ENCODE measurements around the gene TMEM204. TPM values are rescaled to one million over a fixed set of nuclear protein-coding genes. Genes with fewer than 3 reads are reported as not detected.

The TMEM204 gene
- polyA plus RNA-seq, 1 of the 3 experiments (the other 2 are of a cell fraction), result 2.3 TPM

- POLR2A ChIA-PET, result no interaction called here
- Histone ChIP-seq H3K4me2 (peak overlapping the region; percentile 95), H3K4me3 (ENCODE audit: low read depth in 2 of 2, low read length in 1 of 2) (peak overlapping the region; percentile 78 to 83), H3K27me3 (ENCODE audit: insufficient read depth) (no peaks in the 10 kb centered on the region), H3F3A (replicated peaks; ENCODE audit: insufficient read depth) (no peaks in the 10 kb centered on the region), H3K36me3 (replicated peaks in 1 of 2; ENCODE audit: control insufficient read depth in 1 of 2, insufficient read depth in 2 of 2, low read length in 1 of 2) (peaks cover 0 to 28% of the 10 kb centered on the region in 2 experiments), H2AFZ (ENCODE audit: low read depth) (peak overlapping the region; percentile 81; the same call in 1 of the 2 replicates), H3K9ac (peak overlapping the region; percentile 85), H3K27ac (ENCODE audit: low read depth in 2 of 2, low read length in 1 of 2) (peak overlapping the region; percentile 20 to 71; a peak in 1 of 4 replicates), H3K79me2 (ENCODE audit: insufficient read depth) (peaks cover 17% of the 10 kb centered on the region; the same call in 1 of the 2 replicates), H3K4me1 (ENCODE audit: control insufficient read depth in 1 of 2, insufficient read depth in 2 of 2, low read depth in 1 of 2, low read length in 1 of 2) (peaks cover 0 to 17% of the 10 kb centered on the region in 2 experiments; a peak in 1 of 4 replicates), H4K20me1 (ENCODE audit: insufficient read depth) (no peaks in the 10 kb centered on the region), H3K9me2 (no peaks in the 10 kb centered on the region), H3K9me3 (no peaks in the 10 kb centered on the region)
- WGBS (ENCODE audit: low lambda C conversion rate), result 0% methylated on average over 7 of the region's 30 CpGs
- TF ChIP-seq RAD21 (IDR thresholded peaks at IDR 0.05; ENCODE audit: low read length) (no peak), GATA2 (CRISPR knock-in tag; IDR thresholded peaks at IDR 0.05) (no peak), MXI1 (IDR thresholded peaks at IDR 0.05; ENCODE audit: low read depth, low read length) (no peak), FOXJ3 (CRISPR knock-in tag; IDR thresholded peaks at IDR 0.05) (no peak), JUND (IDR thresholded peaks at IDR 0.05) (no peak), TAF1 (IDR thresholded peaks at IDR 0.05; ENCODE audit: borderline replicate concordance, low read depth, low read length) (no peak), NRF1 (IDR thresholded peaks at IDR 0.05; ENCODE audit: low read depth, low read length) (no peak), SIN3A (IDR thresholded peaks at IDR 0.05; ENCODE audit: borderline replicate concordance, low read depth, low read length) (no peak)
- TF ChIP-seq, protein P1, sequence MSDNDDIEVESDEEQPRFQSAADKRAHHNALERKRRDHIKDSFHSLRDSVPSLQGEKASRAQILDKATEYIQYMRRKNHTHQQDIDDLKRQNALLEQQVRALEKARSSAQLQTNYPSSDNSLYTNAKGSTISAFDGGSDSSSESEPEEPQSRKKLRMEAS (IDR thresholded peaks at IDR 0.05; ENCODE audit: low read depth), result no peak; the same call in 1 of the 2 replicates
- CTCF ChIA-PET, result interaction anchor here (0.9 to 1.8 kb wide), 6 partner anchors 9 to 212 kb away, joined by 3 to 5 read pairs (median 4); partner anchors contain the start of gene MAPK8IP3
- DNase-seq, result no peak
These were observed 39.7 kb upstream of the TMEM204 start for GRCh38 chr16:1493746-1494094.

- peak; percentile 82 for DNase-seq
- WGBS (ENCODE audit: low lambda C conversion rate), result 13% methylated on average over 9 of the region's 25 CpGs
- H3K9ac ChIP-seq, result peak overlapping the region; percentile 85
- TF ChIP-seq TEAD4 (IDR thresholded peaks at IDR 0.05; ENCODE audit: borderline replicate concordance, insufficient read depth) (no peak), SMC3 (IDR thresholded peaks at IDR 0.05; ENCODE audit: low read depth, low read length) (peak; percentile 60), RAD21 (IDR thresholded peaks at IDR 0.05; ENCODE audit: low read length) (peak; percentile 74), CTCF (IDR thresholded peaks at IDR 0.05) (peak; percentile 66)
- peaks cover 17% of the 10 kb centered on the region; the same call in 1 of the 2 replicates for H3K79me2 ChIP-seq (ENCODE audit: insufficient read depth)
- H3K9me3 ChIP-seq, result no peaks in the 10 kb centered on the region
- H3K4me2 ChIP-seq, result peak overlapping the region; percentile 95
- ChIA-PET CTCF (interaction anchor here (0.9 to 1.4 kb wide), 4 partner anchors 18 to 111 kb away, joined by 3 to 5 read pairs (median 3); no protein-coding TSS in a partner anchor), POLR2A (no interaction called here)
- no peaks in the 10 kb centered on the region for H3K27me3 ChIP-seq (ENCODE audit: insufficient read depth)
- peak overlapping the region; percentile 78 to 83 for H3K4me3 ChIP-seq (ENCODE audit: low read depth in 2 of 2, low read length in 1 of 2)
- peaks cover 0 to 31% of the 10 kb centered on the region in 2 experiments for H3K36me3 ChIP-seq (replicated peaks in 1 of 2; ENCODE audit: control insufficient read depth in 1 of 2, insufficient read depth in 2 of 2, low read length in 1 of 2)
- H3F3A ChIP-seq (replicated peaks; ENCODE audit: insufficient read depth), result no peaks in the 10 kb centered on the region
- H3K27ac ChIP-seq (ENCODE audit: low read depth in 2 of 2, low read length in 1 of 2), result 0 out of 4 replicates have a peak overlapping the region, but pooled peaks of 1 of the 2 experiments have one; percentile 20
- peaks cover 0 to 17% of the 10 kb centered on the region in 2 experiments; a peak in 1 of 4 replicates for H3K4me1 ChIP-seq (ENCODE audit: control insufficient read depth in 1 of 2, insufficient read depth in 2 of 2, low read depth in 1 of 2, low read length in 1 of 2)
- H2AFZ ChIP-seq (ENCODE audit: low read depth), result no peak overlapping the region
- no peaks in the 10 kb centered on the region for H3K9me2 ChIP-seq
- H4K20me1 ChIP-seq (ENCODE audit: insufficient read depth), result no peaks in the 10 kb centered on the region
These were observed 39.3 kb upstream of the TMEM204 start for GRCh38 chr16:1494129-1494640.
